Measurements from ENCODE around the gene BPIFB1. TPM values are rescaled to one million over a fixed set of nuclear protein-coding genes. Genes with fewer than 3 reads are reported as not detected.

The BPIFB1 gene
- total and polyA plus RNA-seq, 9 donors = 0.15 TPM; not detected in 8

GRCh38 chr20:33334111-33334510 is 51.1 kb downstream of the BPIFB1 start:
- Histone ChIP-seq H3K27me3 (no peaks in the 10 kb centered on the region), H3K27ac (no peak overlapping the region), H3K9me3 (no peaks in the 10 kb centered on the region), H3K4me3 (no peak overlapping the region), H3K4me1 (ENCODE audit: insufficient read depth) (no peaks in the 10 kb centered on the region), H3K36me3 (no peaks in the 10 kb centered on the region)
- intact Hi-C loops (cut with DNase I) = no loop called here
- DNase-seq = no peak
- 76 to 96% (median 93%) methylated on average over 3 of the region's 3 CpGs for WGBS, 3 donors
- TF ChIP-seq CTCF (IDR thresholded peaks at IDR 0.05) (no peak), POLR2A (IDR thresholded peaks at IDR 0.05) (no peak), EP300 (IDR thresholded peaks at IDR 0.05) (no peak)

- H3K4me1 ChIP-seq (ENCODE audit: insufficient read depth) = no peaks in the 10 kb centered on the region
- H3K36me3 ChIP-seq = no peaks in the 10 kb centered on the region
- TF ChIP-seq CTCF (IDR thresholded peaks at IDR 0.05) (no peak), EP300 (IDR thresholded peaks at IDR 0.05) (no peak)
- no peak overlapping the region for H3K27ac ChIP-seq
- intact Hi-C loops (cut with DNase I) = no loop called here
- no peak for DNase-seq
- H3K27me3 ChIP-seq = no peaks in the 10 kb centered on the region
- WGBS, 3 donors = 87 to 89% (median 89%) methylated on average over 3 of the region's 3 CpGs
- H3K4me3 ChIP-seq = no peak overlapping the region
- no peaks in the 10 kb centered on the region for H3K9me3 ChIP-seq
Measured at GRCh38 chr20:33336375-33336774, 53.4 kb downstream of the BPIFB1 start.

GRCh38 chr20:33337119-33337518 is 54.1 kb downstream of the BPIFB1 start:
- H3K9me3 ChIP-seq = no peaks in the 10 kb centered on the region
- 57 to 70% (median 60%) methylated on average over 8 of the region's 8 CpGs for WGBS, 3 donors
- H3K27ac ChIP-seq = no peak overlapping the region
- intact Hi-C loops (cut with DNase I) = no loop called here
- H3K27me3 ChIP-seq = no peaks in the 10 kb centered on the region
- no peak for TF ChIP-seq EP300 (IDR thresholded peaks at IDR 0.05)
- TF ChIP-seq POLR2A (IDR thresholded peaks at IDR 0.05) = no peak
- TF ChIP-seq CTCF (IDR thresholded peaks at IDR 0.05) = no peak
- H3K36me3 ChIP-seq = no peaks in the 10 kb centered on the region
- no peaks in the 10 kb centered on the region for H3K4me1 ChIP-seq (ENCODE audit: insufficient read depth)
- no peak overlapping the region for H3K4me3 ChIP-seq
- no peak for DNase-seq

GRCh38 chr20:33337531-33338165 is 54.6 kb downstream of the BPIFB1 start:
- TF ChIP-seq EP300 (IDR thresholded peaks at IDR 0.05) (no peak), POLR2A (IDR thresholded peaks at IDR 0.05) (no peak), CTCF (IDR thresholded peaks at IDR 0.05) (no peak)
- no peaks in the 10 kb centered on the region for H3K4me1 ChIP-seq (ENCODE audit: insufficient read depth)
- no peaks in the 10 kb centered on the region for H3K36me3 ChIP-seq
- no peak overlapping the region for H3K27ac ChIP-seq
- no peaks in the 10 kb centered on the region for H3K27me3 ChIP-seq
- no peaks in the 10 kb centered on the region for H3K9me3 ChIP-seq
- H3K4me3 ChIP-seq = no peak overlapping the region
- DNase-seq = no peak
- WGBS, 3 donors = 55 to 64% (median 62%) methylated on average over 6 of the region's 6 CpGs
- intact Hi-C loops (cut with DNase I) = no loop called here

Data from ovary (tissue), 9 donors.